HEK293 (cell line): ENCODE results near the gene SMIM14.

Experiments
- CTCF ChIA-PET: fragments of 350-600 bp; formaldehyde crosslinking; extraction: SDS; loops from one replicate; lab custom pipeline; 2021; ENCODE audit warnings: antibody characterized with exemption; lab: Yijun Ruan, JAX
- POLR2A ChIA-PET: fragments of 300-600 bp; formaldehyde crosslinking; extraction: SDS; loops from one replicate; lab custom pipeline; 2020; ENCODE audit warnings: antibody characterized with exemption, inconsistent platforms; lab: Yijun Ruan, JAX
- H3K27ac ChIP-seq: fragments of 200-500 bp; sonication (Bioruptor generic); 2 replicates; pipeline ENCODE4 v1.5.1; 2014; ENCODE audit warnings: low read depth, low read length, control low read depth, inconsistent platforms; ENCODE audit errors: extremely low read depth
- H3K36me3 ChIP-seq, 2 experiments: fragments of 200-500 bp in 1 of 2; sonication (Bioruptor generic) in 1 of 2; 1 replicate in 1 of 2; 2 replicates in 1 of 2; pipeline ENCODE4 v1.5.1; 2014 to 2017; ENCODE audit warnings: inconsistent platforms in 2 of 2, low read length in 2 of 2; ENCODE audit not compliant: control insufficient read depth in 2 of 2, insufficient read depth in 1 of 2
- H3K4me1 ChIP-seq: fragments of 200-500 bp; sonication (Bioruptor generic); 2 replicates; pipeline ENCODE4 v1.5.1; 2014; ENCODE audit warnings: mild to moderate bottlenecking, low read length, inconsistent platforms; ENCODE audit not compliant: control insufficient read depth, insufficient read depth
- H3K4me3 ChIP-seq: 2 replicates; pipeline ENCODE4 v1.5.1; 2011; ENCODE audit warnings: low read depth, mild to moderate bottlenecking, control low read depth, low read length, moderate library complexity
- H3K9me3 ChIP-seq: fragments of 200-500 bp; sonication (Bioruptor generic); 2 replicates; pipeline ENCODE4 v1.5.1; 2014; ENCODE audit warnings: low read depth, low read length, inconsistent platforms; ENCODE audit not compliant: control insufficient read depth, insufficient read depth
- HOXD13 ChIP-seq: sonication (generic); formaldehyde crosslinking; IDR thresholded peaks from 2 replicates; pipeline ENCODE4 v1.8.0; 2022; ENCODE audit warnings: missing genetic modification reagents, borderline replicate concordance
- IKZF3 ChIP-seq: fragments of 450-650 bp; IDR thresholded peaks from 2 replicates; pipeline ENCODE4 v1.5.0; 2018; ENCODE audit warnings: missing biosample characterization, mild to moderate bottlenecking, missing genetic modification characterization, moderate library complexity
- MZF1 ChIP-seq: fragments of 450-650 bp; formaldehyde crosslinking; IDR thresholded peaks from 2 replicates; pipeline ENCODE4 v1.5.1; 2017; ENCODE audit warnings: missing biosample characterization, missing genetic modification characterization, borderline replicate concordance
- PATZ1 ChIP-seq: fragments of 450-650 bp; formaldehyde crosslinking; IDR thresholded peaks from 2 replicates; pipeline ENCODE4 v1.5.1; 2016; ENCODE audit warnings: missing biosample characterization, missing genetic modification characterization
- YY2 ChIP-seq: fragments of 450-650 bp; formaldehyde crosslinking; IDR thresholded peaks from 2 replicates; pipeline ENCODE4 v1.5.1; 2016; ENCODE audit warnings: missing biosample characterization, missing genetic modification characterization
- ZBTB6 ChIP-seq: fragments of 450-650 bp; formaldehyde crosslinking; IDR thresholded peaks from 2 replicates; pipeline ENCODE4 v1.5.1; 2017; ENCODE audit warnings: missing biosample characterization, missing genetic modification characterization
- ZFP3 ChIP-seq: fragments of 450-650 bp; formaldehyde crosslinking; IDR thresholded peaks from 2 replicates; pipeline ENCODE4 v1.5.1; 2016; ENCODE audit warnings: low read depth, missing biosample characterization, missing genetic modification characterization
- ZNF146 ChIP-seq: fragments of 450-650 bp; formaldehyde crosslinking; IDR thresholded peaks from 2 replicates; pipeline ENCODE4 v1.5.1; 2016; ENCODE audit warnings: missing biosample characterization, missing genetic modification characterization
- ZNF184 ChIP-seq: fragments of 450-650 bp; IDR thresholded peaks from 2 replicates; pipeline ENCODE4 v1.5.1; 2018; ENCODE audit warnings: missing biosample characterization, mild to moderate bottlenecking, missing genetic modification characterization
- ZNF292 ChIP-seq: fragments of 450-650 bp; formaldehyde crosslinking; IDR thresholded peaks from 2 replicates; pipeline ENCODE4 v1.5.1; 2016; ENCODE audit warnings: low read depth, missing biosample characterization, missing genetic modification characterization, borderline replicate concordance
- ZNF416 ChIP-seq: fragments of 450-650 bp; formaldehyde crosslinking; IDR thresholded peaks from 2 replicates; pipeline ENCODE4 v1.5.1; 2016; ENCODE audit warnings: missing biosample characterization, missing genetic modification characterization
- ZNF521 ChIP-seq: fragments of 450-650 bp; formaldehyde crosslinking; IDR thresholded peaks from 2 replicates; pipeline ENCODE4 v1.5.1; 2017; ENCODE audit warnings: missing biosample characterization, mild to moderate bottlenecking, missing genetic modification characterization
- ZNF548 ChIP-seq: fragments of 450-650 bp; formaldehyde crosslinking; IDR thresholded peaks from 2 replicates; pipeline ENCODE4 v1.5.1; 2016; ENCODE audit warnings: missing biosample characterization, missing genetic modification characterization
- ZNF585B ChIP-seq: fragments of 450-650 bp; formaldehyde crosslinking; IDR thresholded peaks from 2 replicates; pipeline ENCODE4 v1.5.1; 2016; ENCODE audit warnings: missing biosample characterization, missing genetic modification characterization
- ZNF600 ChIP-seq: fragments of 450-650 bp; formaldehyde crosslinking; IDR thresholded peaks from 2 replicates; pipeline ENCODE4 v1.5.1; 2016; ENCODE audit warnings: missing biosample characterization, missing genetic modification characterization
- ZNF623 ChIP-seq: fragments of 450-650 bp; formaldehyde crosslinking; IDR thresholded peaks from 2 replicates; pipeline ENCODE4 v1.5.1; 2016; ENCODE audit warnings: missing biosample characterization, missing genetic modification characterization
- ZNF670 ChIP-seq: fragments of 450-650 bp; formaldehyde crosslinking; IDR thresholded peaks from 2 replicates; pipeline ENCODE4 v1.5.1; 2016; ENCODE audit warnings: missing biosample characterization, missing genetic modification characterization, low read depth
- ZNF791 ChIP-seq: fragments of 450-650 bp; formaldehyde crosslinking; IDR thresholded peaks from 2 replicates; pipeline ENCODE4 v1.5.1; 2016; ENCODE audit warnings: missing biosample characterization, missing genetic modification characterization
- TF ChIP-seq, protein P1 (sequence below): fragments of 450-650 bp; formaldehyde crosslinking; conservative IDR thresholded peaks from 2 replicates; pipeline ENCODE4 v1.5.1; 2016; ENCODE audit warnings: low read depth, missing biosample characterization, missing genetic modification characterization
- TF ChIP-seq, protein P2 (sequence below): sonication (generic); formaldehyde crosslinking; IDR thresholded peaks from 2 replicates; pipeline ENCODE4 v1.8.1; 2022; ENCODE audit warnings: mild to moderate bottlenecking, moderate library complexity, missing genetic modification reagents

SMIM14 gene

DNA sequence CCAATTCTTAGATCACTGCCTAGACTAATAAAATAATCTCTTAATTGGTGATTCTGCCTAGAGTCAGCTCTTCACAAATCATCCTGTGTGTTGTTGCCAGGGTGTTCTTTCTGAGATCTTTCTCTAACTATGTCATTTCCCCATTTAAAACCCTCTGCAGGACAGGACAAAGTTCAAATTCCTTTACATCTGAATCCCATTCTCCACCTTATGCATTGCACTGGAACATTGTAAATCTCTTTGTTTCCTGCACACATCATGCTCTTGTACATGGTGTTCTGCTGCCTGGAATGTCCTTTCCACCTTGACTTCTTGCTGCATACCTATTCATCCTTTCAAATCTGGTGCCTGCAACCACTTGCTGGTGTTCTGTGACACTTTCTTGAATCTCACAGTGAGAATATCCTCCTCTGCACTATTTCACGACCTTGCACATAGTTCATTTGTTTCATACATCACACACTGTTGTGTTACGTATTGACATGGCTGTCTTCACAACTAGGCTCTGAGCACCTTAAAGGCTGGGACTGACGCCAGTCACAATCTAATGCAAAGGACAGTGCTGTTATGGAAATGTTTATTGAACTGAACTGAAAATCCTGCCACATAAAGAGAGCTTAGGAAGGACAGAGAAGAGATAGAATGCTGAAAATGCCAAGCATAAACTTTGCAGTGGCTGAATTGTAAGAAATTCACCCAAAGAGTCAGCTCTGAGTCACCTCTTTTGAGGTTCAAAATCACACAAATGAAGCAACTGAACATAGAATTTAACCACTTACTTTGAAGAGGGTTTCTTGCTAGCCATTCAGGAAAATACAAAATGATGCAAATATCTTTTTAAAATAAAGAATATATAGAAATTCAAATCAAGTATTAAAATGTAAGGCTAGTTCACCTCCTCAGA, 26.4 kb upstream of the SMIM14 start:
- POLR2A ChIA-PET, result no interaction called here

DNA sequence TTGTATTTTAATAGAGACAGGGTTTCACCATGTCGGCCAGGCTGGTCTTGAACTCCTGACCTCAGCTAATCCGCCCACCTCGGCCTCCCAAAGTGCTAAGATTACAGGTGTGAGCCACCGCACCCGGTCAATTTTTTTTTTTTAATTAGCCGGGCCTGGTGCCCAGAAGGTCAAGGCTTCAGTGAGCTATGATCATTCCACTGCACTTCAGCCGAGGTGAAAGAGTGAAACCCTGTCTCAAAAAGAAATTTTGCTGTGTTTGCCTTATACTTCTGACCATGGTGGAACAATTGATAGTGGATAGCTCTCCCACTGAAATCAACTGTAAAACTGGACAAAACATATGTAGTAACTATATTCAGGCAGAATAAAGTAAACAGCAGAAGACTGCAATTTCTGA, 24.0 kb upstream of the SMIM14 start:
- no peak for TF ChIP-seq ZNF670
- no peak for TF ChIP-seq ZNF521 (tag by site-specific recombination)
- TF ChIP-seq ZNF585B (tag by site-specific recombination), result no peak
- no peak for TF ChIP-seq ZNF146 (tag by site-specific recombination)
- TF ChIP-seq ZNF292 (tag by site-specific recombination), result no peak
- no peak for TF ChIP-seq ZNF791 (tag by site-specific recombination)
- TF ChIP-seq HOXD13 (CRISPR knock-in tag), result no peak
- TF ChIP-seq, protein P1, sequence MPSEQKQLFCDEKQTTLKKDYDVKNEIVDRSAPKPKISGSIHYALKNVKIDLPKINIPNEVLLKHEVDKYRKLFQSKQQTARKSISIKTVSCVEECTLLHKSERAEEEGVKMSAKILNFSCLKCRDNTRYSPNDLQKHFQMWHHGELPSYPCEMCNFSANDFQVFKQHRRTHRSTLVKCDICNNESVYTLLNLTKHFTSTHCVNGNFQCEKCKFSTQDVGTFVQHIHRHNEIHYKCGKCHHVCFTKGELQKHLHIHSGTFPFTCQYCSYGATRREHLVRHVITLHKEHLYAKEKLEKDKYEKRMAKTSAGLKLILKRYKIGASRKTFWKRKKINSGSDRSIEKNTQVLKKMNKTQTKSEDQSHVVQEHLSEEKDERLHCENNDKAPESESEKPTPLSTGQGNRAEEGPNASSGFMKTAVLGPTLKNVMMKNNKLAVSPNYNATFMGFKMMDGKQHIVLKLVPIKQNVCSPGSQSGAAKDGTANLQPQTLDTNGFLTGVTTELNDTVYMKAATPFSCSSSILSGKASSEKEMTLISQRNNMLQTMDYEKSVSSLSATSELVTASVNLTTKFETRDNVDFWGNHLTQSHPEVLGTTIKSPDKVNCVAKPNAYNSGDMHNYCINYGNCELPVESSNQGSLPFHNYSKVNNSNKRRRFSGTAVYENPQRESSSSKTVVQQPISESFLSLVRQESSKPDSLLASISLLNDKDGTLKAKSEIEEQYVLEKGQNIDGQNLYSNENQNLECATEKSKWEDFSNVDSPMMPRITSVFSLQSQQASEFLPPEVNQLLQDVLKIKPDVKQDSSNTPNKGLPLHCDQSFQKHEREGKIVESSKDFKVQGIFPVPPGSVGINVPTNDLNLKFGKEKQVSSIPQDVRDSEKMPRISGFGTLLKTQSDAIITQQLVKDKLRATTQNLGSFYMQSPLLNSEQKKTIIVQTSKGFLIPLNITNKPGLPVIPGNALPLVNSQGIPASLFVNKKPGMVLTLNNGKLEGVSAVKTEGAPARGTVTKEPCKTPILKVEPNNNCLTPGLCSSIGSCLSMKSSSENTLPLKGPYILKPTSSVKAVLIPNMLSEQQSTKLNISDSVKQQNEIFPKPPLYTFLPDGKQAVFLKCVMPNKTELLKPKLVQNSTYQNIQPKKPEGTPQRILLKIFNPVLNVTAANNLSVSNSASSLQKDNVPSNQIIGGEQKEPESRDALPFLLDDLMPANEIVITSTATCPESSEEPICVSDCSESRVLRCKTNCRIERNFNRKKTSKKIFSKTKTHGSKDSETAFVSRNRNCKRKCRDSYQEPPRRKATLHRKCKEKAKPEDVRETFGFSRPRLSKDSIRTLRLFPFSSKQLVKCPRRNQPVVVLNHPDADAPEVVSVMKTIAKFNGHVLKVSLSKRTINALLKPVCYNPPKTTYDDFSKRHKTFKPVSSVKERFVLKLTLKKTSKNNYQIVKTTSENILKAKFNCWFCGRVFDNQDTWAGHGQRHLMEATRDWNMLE (tag by site-specific recombination), result no peak
- TF ChIP-seq, protein P2, sequence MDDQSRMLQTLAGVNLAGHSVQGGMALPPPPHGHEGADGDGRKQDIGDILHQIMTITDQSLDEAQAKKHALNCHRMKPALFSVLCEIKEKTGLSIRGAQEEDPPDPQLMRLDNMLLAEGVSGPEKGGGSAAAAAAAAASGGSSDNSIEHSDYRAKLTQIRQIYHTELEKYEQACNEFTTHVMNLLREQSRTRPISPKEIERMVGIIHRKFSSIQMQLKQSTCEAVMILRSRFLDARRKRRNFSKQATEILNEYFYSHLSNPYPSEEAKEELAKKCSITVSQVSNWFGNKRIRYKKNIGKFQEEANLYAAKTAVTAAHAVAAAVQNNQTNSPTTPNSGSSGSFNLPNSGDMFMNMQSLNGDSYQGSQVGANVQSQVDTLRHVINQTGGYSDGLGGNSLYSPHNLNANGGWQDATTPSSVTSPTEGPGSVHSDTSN, result no peak
- no peak for TF ChIP-seq ZNF416
- TF ChIP-seq MZF1 (tag by site-specific recombination), result no peak
- TF ChIP-seq IKZF3 (tag by site-specific recombination), result no peak
- no peak for TF ChIP-seq ZNF623 (tag by site-specific recombination)
- TF ChIP-seq, all 188 proteins: peak for 0
- no peaks in the 10 kb centered on the region for H3K4me1 ChIP-seq
- no peaks in the 10 kb centered on the region for H3K9me3 ChIP-seq
- no peak overlapping the region for H3K27ac ChIP-seq
- CTCF ChIA-PET, result interaction anchor here (0.6 kb wide), 1 partner anchor 104 kb away, joined by 3 read pairs; no protein-coding TSS in a partner anchor
- no peak overlapping the region for H3K4me3 ChIP-seq
- H3K36me3 ChIP-seq, result no peaks in the 10 kb centered on the region
- POLR2A ChIA-PET, result interaction anchor here (0.7 kb wide), 1 partner anchor 24 kb away, joined by 5 read pairs; the partner anchor contains the start of gene SMIM14

More for the DNA sequence above, 26.4 kb upstream of the SMIM14 start:
- Histone ChIP-seq H3K4me3 (no peak overlapping the region), H3K36me3 (no peaks in the 10 kb centered on the region), H3K27ac (no peak overlapping the region), H3K4me1 (no peaks in the 10 kb centered on the region), H3K9me3 (no peaks in the 10 kb centered on the region)
- TF ChIP-seq ZFP3 (tag by site-specific recombination) (no peak), PATZ1 (no peak), YY2 (no peak), ZNF184 (tag by site-specific recombination) (no peak), ZNF600 (tag by site-specific recombination) (no peak), ZNF791 (tag by site-specific recombination) (no peak), ZNF548 (tag by site-specific recombination) (no peak), ZBTB6 (tag by site-specific recombination) (no peak)
- CTCF ChIA-PET, result no interaction called here
